Measurements from ENCODE around the gene ZBTB21.

The ZBTB21 gene

GRCh38 chr21:41975391-41976272 lies 34.5 kb downstream of the ZBTB21 start:
- POLR2A ChIA-PET = no interaction called here
- no peak for DNase-seq (ENCODE audit: extremely low spot score)

GRCh38 chr21:41974752-41975053 lies 35.5 kb downstream of the ZBTB21 start:
- TF ChIP-seq, protein P1, sequence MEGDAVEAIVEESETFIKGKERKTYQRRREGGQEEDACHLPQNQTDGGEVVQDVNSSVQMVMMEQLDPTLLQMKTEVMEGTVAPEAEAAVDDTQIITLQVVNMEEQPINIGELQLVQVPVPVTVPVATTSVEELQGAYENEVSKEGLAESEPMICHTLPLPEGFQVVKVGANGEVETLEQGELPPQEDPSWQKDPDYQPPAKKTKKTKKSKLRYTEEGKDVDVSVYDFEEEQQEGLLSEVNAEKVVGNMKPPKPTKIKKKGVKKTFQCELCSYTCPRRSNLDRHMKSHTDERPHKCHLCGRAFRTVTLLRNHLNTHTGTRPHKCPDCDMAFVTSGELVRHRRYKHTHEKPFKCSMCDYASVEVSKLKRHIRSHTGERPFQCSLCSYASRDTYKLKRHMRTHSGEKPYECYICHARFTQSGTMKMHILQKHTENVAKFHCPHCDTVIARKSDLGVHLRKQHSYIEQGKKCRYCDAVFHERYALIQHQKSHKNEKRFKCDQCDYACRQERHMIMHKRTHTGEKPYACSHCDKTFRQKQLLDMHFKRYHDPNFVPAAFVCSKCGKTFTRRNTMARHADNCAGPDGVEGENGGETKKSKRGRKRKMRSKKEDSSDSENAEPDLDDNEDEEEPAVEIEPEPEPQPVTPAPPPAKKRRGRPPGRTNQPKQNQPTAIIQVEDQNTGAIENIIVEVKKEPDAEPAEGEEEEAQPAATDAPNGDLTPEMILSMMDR (IDR thresholded peaks at IDR 0.05; ENCODE audit: control extremely low read depth, extremely low read depth, low read depth, missing control alignments) = no peak
- DNase-seq (ENCODE audit: extremely low spot score) = no peak
- CTCF ChIA-PET = no interaction called here
- POLR2A ChIA-PET = no interaction called here

More at GRCh38 chr21:41975391-41976272, 34.5 kb downstream of the ZBTB21 start:
- CTCF ChIA-PET = no interaction called here
- TF ChIP-seq, protein P1 (IDR thresholded peaks at IDR 0.05; ENCODE audit: control extremely low read depth, extremely low read depth, low read depth, missing control alignments) = no peak

DNA sequence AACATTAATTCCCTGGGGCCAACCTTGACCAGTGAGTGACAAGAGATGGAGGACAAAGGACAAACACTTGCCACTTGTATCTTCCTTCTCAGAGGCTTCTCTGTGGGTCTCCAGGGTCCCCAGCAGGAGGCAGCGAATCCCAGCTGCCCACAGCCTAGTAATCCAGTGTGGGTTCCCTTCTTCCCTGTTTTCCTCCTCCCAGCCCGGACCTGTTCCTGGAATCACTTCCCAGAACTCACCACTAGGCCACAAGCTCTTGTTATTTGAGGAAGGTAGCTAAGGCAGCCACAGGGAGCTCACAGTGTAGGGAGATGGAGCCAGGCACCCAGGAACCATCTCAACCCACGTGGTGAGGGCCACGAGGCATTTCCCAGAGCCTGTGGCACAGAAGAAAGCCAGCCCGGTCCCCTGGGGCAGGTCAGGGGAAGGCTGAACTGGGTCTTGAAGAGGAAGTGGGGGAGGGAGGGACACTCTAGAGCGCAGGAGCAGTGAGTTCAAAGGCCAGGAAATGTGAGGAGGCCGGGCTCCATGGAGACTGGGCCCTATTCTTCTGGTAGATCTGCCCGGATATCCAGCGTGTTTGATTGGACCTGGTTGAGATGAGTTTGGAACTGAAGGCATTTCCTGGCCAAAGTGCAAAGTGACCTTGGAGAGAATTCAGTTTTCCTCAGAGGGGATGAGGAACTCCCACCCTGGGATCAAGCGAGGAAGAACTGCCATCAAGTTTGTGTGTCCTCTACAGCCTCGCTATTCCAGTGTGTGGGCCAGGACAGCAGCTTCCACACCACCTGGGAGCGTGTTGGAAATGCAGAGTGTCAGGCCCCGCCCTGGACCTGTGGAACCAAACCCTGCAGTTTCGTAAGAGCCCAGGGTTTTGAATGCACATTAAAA lies 36.1 kb downstream of the ZBTB21 start:
- peak; percentile 60 for DNase-seq (ENCODE audit: extremely low spot score)
- TF ChIP-seq, protein P1 (IDR thresholded peaks at IDR 0.05; ENCODE audit: control extremely low read depth, extremely low read depth, low read depth, missing control alignments) = no peak
- POLR2A ChIA-PET = no interaction called here
- CTCF ChIA-PET = interaction anchor here (1.1 kb wide), 1 partner anchor 25 kb away, joined by 4 read pairs; no protein-coding TSS in a partner anchor

GRCh38 chr21:41973427-41973831 lies 36.7 kb downstream of the ZBTB21 start:
- TF ChIP-seq, protein P1 (IDR thresholded peaks at IDR 0.05; ENCODE audit: control extremely low read depth, extremely low read depth, low read depth, missing control alignments) = no peak
- POLR2A ChIA-PET = no interaction called here
- CTCF ChIA-PET = interaction anchor here (1.1 kb wide), 1 partner anchor 25 kb away, joined by 4 read pairs; no protein-coding TSS in a partner anchor
- DNase-seq (ENCODE audit: extremely low spot score) = no peak

DNA sequence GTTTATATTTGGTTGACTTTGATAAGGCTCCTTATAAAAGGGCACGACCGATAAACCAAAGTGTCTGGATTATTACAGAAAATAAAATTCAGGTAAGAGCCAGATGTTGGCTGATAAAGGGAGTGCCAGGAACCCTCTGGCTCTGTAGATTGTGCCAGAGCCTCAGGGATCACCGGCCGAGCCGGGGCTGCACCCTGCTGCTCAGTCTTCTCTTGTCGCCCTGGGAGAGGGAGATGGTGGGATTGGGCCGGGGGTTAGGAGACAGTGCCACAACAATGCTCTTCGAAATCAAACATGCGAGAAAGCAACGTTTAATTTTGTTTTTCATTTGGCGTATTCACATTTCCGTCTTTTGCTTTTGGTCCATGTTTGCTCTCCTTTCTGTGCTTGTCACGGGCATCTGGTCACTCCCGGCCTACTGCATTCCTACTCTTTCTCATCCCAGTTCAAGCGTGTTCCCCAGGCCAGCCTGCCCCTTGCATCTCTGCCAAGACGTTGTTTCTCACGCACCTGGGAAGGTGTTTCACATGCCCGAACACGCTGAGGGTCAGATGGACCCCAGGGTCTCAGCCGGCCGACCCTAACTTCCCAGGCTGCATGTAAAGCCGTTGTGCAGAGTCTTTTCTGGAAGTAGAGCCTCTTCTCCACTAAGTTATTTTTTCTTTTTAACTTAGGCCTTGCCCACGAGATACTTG lies 37.5 kb downstream of the ZBTB21 start:
- CTCF ChIA-PET = no interaction called here

More for the DNA sequence above, 37.5 kb downstream of the ZBTB21 start:
- DNase-seq (ENCODE audit: extremely low spot score) = no peak
- POLR2A ChIA-PET = no interaction called here
- TF ChIP-seq, protein P1 (IDR thresholded peaks at IDR 0.05; ENCODE audit: control extremely low read depth, extremely low read depth, low read depth, missing control alignments) = no peak
